HUES48 (cell line): ENCODE data around the gene MYO3B.
"Not testable (repeated sequence)": the region's sequence is repeated elsewhere in the genome, so short reads cannot be mapped to it uniquely, and the experiment has no call there.

ENCODE experiments used
- H3K27ac ChIP-seq: one replicate; pipeline ENCODE4 v1.7.0; 2013; ENCODE audit warnings: low read depth, low read length, inconsistent platforms
- H3K27me3 ChIP-seq: 2 replicates; pipeline ENCODE4 v1.6.1; 2013; ENCODE audit warnings: mild to moderate bottlenecking, low read length; ENCODE audit not compliant: control insufficient read depth, insufficient read depth
- H3K36me3 ChIP-seq: 2 replicates; pipeline ENCODE4 v1.6.1; 2013; ENCODE audit warnings: low read length; ENCODE audit not compliant: control insufficient read depth, insufficient read depth
- H3K4me1 ChIP-seq: 2 replicates; pipeline ENCODE4 v1.6.1; 2013; ENCODE audit warnings: mild to moderate bottlenecking, low read length; ENCODE audit not compliant: control insufficient read depth, insufficient read depth
- H3K4me3 ChIP-seq: 2 replicates; pipeline ENCODE4 v1.5.1; 2013; ENCODE audit warnings: mild to moderate bottlenecking, low read depth, low read length
- H3K9ac ChIP-seq: 2 replicates; pipeline ENCODE4 v1.6.1; 2013; ENCODE audit warnings: mild to moderate bottlenecking, low read depth, low read length, moderate library complexity
- H3K9me3 ChIP-seq: 2 replicates; pipeline ENCODE4 v1.6.1; 2013; ENCODE audit warnings: low read length; ENCODE audit not compliant: control insufficient read depth, insufficient read depth

The MYO3B gene

GRCh38 chr2:170468557-170468956 is 290.6 kb downstream of the MYO3B start:
- Histone ChIP-seq H3K27ac (no peak overlapping the region), H3K27me3 (no peaks in the 10 kb centered on the region), H3K9me3 (no peaks in the 10 kb centered on the region), H3K9ac (no peak overlapping the region), H3K4me1 (peaks cover 8% of the 10 kb centered on the region; the same call in 1 of the 2 replicates), H3K4me3 (no peak overlapping the region), H3K36me3 (no peaks in the 10 kb centered on the region)

GRCh38 chr2:170472498-170472897 is 294.6 kb downstream of the MYO3B start:
- H3K27me3 ChIP-seq, H3K9me3 ChIP-seq, H3K9ac ChIP-seq, H3K36me3 ChIP-seq, H3K27ac ChIP-seq, H3K4me1 ChIP-seq, H3K4me3 ChIP-seq: not testable (repeated sequence)

GRCh38 chr2:170475878-170476277 is 297.9 kb downstream of the MYO3B start:
- no peak overlapping the region for H3K9ac ChIP-seq
- no peaks in the 10 kb centered on the region for H3K4me1 ChIP-seq
- H3K4me3 ChIP-seq: no peak overlapping the region
- no peak overlapping the region for H3K27ac ChIP-seq
- no peaks in the 10 kb centered on the region for H3K9me3 ChIP-seq
- H3K36me3 ChIP-seq: no peaks in the 10 kb centered on the region
- no peaks in the 10 kb centered on the region for H3K27me3 ChIP-seq

GRCh38 chr2:170477630-170478029 is 299.7 kb downstream of the MYO3B start:
- Histone ChIP-seq H3K4me3 (no peak overlapping the region), H3K27ac (no peak overlapping the region), H3K36me3 (no peaks in the 10 kb centered on the region), H3K4me1 (no peaks in the 10 kb centered on the region), H3K9me3 (no peaks in the 10 kb centered on the region), H3K9ac (no peak overlapping the region), H3K27me3 (no peaks in the 10 kb centered on the region)

- Histone ChIP-seq H3K27me3 (no peaks in the 10 kb centered on the region), H3K9ac (no peak overlapping the region), H3K4me3 (no peak overlapping the region), H3K4me1 (no peaks in the 10 kb centered on the region), H3K36me3 (no peaks in the 10 kb centered on the region), H3K9me3 (no peaks in the 10 kb centered on the region), H3K27ac (no peak overlapping the region)
Observed at GRCh38 chr2:170481201-170481600, 303.3 kb downstream of the MYO3B start.

GRCh38 chr2:170484552-170484951 is 306.6 kb downstream of the MYO3B start:
- Histone ChIP-seq H3K36me3 (no peaks in the 10 kb centered on the region), H3K27me3 (no peaks in the 10 kb centered on the region), H3K27ac (no peak overlapping the region), H3K9ac (no peak overlapping the region), H3K4me1 (no peaks in the 10 kb centered on the region), H3K4me3 (no peak overlapping the region), H3K9me3 (no peaks in the 10 kb centered on the region)

GRCh38 chr2:170485254-170486026 is 307.5 kb downstream of the MYO3B start:
- Histone ChIP-seq H3K4me3 (no peak overlapping the region), H3K27ac (no peak overlapping the region), H3K9me3 (no peaks in the 10 kb centered on the region), H3K36me3 (no peaks in the 10 kb centered on the region), H3K27me3 (no peaks in the 10 kb centered on the region), H3K4me1 (no peaks in the 10 kb centered on the region), H3K9ac (no peak overlapping the region)

GRCh38 chr2:170486730-170487129 is 308.8 kb downstream of the MYO3B start:
- no peak overlapping the region for H3K4me3 ChIP-seq
- H3K27me3 ChIP-seq: no peaks in the 10 kb centered on the region
- no peaks in the 10 kb centered on the region for H3K9me3 ChIP-seq
- no peaks in the 10 kb centered on the region for H3K4me1 ChIP-seq
- H3K36me3 ChIP-seq: no peaks in the 10 kb centered on the region
- H3K27ac ChIP-seq: no peak overlapping the region
- H3K9ac ChIP-seq: no peak overlapping the region

GRCh38 chr2:170488807-170489206 is 310.9 kb downstream of the MYO3B start:
- H3K4me3 ChIP-seq: no peak overlapping the region
- H3K36me3 ChIP-seq: no peaks in the 10 kb centered on the region
- H3K4me1 ChIP-seq: no peaks in the 10 kb centered on the region
- H3K9ac ChIP-seq: no peak overlapping the region
- no peak overlapping the region for H3K27ac ChIP-seq
- no peaks in the 10 kb centered on the region for H3K27me3 ChIP-seq
- H3K9me3 ChIP-seq: no peaks in the 10 kb centered on the region

GRCh38 chr2:170492010-170492409 is 314.1 kb downstream of the MYO3B start:
- no peaks in the 10 kb centered on the region for H3K27me3 ChIP-seq
- H3K27ac ChIP-seq: no peak overlapping the region
- H3K36me3 ChIP-seq: no peaks in the 10 kb centered on the region
- no peak overlapping the region for H3K9ac ChIP-seq
- no peak overlapping the region for H3K4me3 ChIP-seq
- no peaks in the 10 kb centered on the region for H3K9me3 ChIP-seq
- H3K4me1 ChIP-seq: no peaks in the 10 kb centered on the region

- no peaks in the 10 kb centered on the region for H3K4me1 ChIP-seq
- no peak overlapping the region for H3K4me3 ChIP-seq
- no peak overlapping the region for H3K9ac ChIP-seq
- no peaks in the 10 kb centered on the region for H3K36me3 ChIP-seq
- no peaks in the 10 kb centered on the region for H3K9me3 ChIP-seq
- H3K27me3 ChIP-seq: no peaks in the 10 kb centered on the region
- no peak overlapping the region for H3K27ac ChIP-seq
Observed at GRCh38 chr2:170493426-170494097, 315.6 kb downstream of the MYO3B start.
